Trophoblast cell (in vitro differentiated cells and primary cell): ENCODE measurements around the gene PCP4L1.

Experiments
- DNase-seq, 2 donors: peaks; one replicate each; pipeline ENCODE4 v3.0.0-alpha.2; 2016
- H2AFZ ChIP-seq: 2 replicates; pipeline ENCODE4 v1.6.1; 2013; ENCODE audit warnings: low read length, moderate library complexity, mild to moderate bottlenecking; ENCODE audit not compliant: insufficient read depth, poor library complexity
- H2AK5ac ChIP-seq: 2 replicates; pipeline ENCODE4 v1.6.1; 2013; ENCODE audit warnings: mild to moderate bottlenecking, low read length
- H2BK120ac ChIP-seq: 2 replicates; pipeline ENCODE4 v1.6.1; 2013; ENCODE audit warnings: low read length, mild to moderate bottlenecking, moderate library complexity; ENCODE audit not compliant: insufficient read depth, poor library complexity
- H2BK12ac ChIP-seq: 2 replicates; pipeline ENCODE4 v1.6.1; 2013; ENCODE audit warnings: mild to moderate bottlenecking, low read length, moderate library complexity
- H2BK5ac ChIP-seq: 2 replicates; pipeline ENCODE4 v1.6.1; 2013; ENCODE audit warnings: low read length, low read depth, moderate library complexity, mild to moderate bottlenecking; ENCODE audit not compliant: poor library complexity
- H3K14ac ChIP-seq: 2 replicates; pipeline ENCODE4 v1.6.1; 2013; ENCODE audit warnings: mild to moderate bottlenecking, low read length
- H3K18ac ChIP-seq: 2 replicates; pipeline ENCODE4 v1.6.1; 2013; ENCODE audit warnings: mild to moderate bottlenecking, low read length
- H3K23ac ChIP-seq: 2 replicates; pipeline ENCODE4 v1.6.1; 2013; ENCODE audit warnings: low read length
- H3K27ac ChIP-seq: 2 replicates; pipeline ENCODE4 v1.5.1; 2013; ENCODE audit warnings: low read depth, mild to moderate bottlenecking, inconsistent platforms, low read length, moderate library complexity
- H3K27me3 ChIP-seq: 2 replicates; pipeline ENCODE4 v1.6.1; 2013; ENCODE audit warnings: inconsistent platforms, mild to moderate bottlenecking, low read length, moderate library complexity; ENCODE audit not compliant: insufficient read depth
- H3K36me3 ChIP-seq, 2 experiments: 1 replicate in 1 of 2; 2 replicates in 1 of 2; pipeline ENCODE4 v1.6.1; 2013; ENCODE audit warnings: low read length in 2 of 2, mild to moderate bottlenecking in 2 of 2, moderate library complexity in 1 of 2; ENCODE audit not compliant: insufficient read depth in 2 of 2, control insufficient read depth in 1 of 2
- H3K4ac ChIP-seq: 2 replicates; pipeline ENCODE4 v1.6.1; 2013; ENCODE audit warnings: low read depth, mild to moderate bottlenecking, low read length, moderate library complexity
- H3K4me1 ChIP-seq, 2 experiments: 1 replicate in 1 of 2; 2 replicates in 1 of 2; pipeline ENCODE4 v1.6.1; 2013; ENCODE audit warnings: low read length in 2 of 2, mild to moderate bottlenecking in 2 of 2, moderate library complexity in 1 of 2; ENCODE audit not compliant: insufficient read depth in 2 of 2, control insufficient read depth in 1 of 2
- H3K4me2 ChIP-seq: 2 replicates; pipeline ENCODE4 v1.6.1; 2013; ENCODE audit warnings: inconsistent platforms, mild to moderate bottlenecking, low read length, moderate library complexity
- H3K4me3 ChIP-seq: 2 replicates; pipeline ENCODE4 v1.5.1; 2013; ENCODE audit warnings: mild to moderate bottlenecking, low read depth, low read length, inconsistent platforms
- H3K79me1 ChIP-seq: one replicate; pipeline ENCODE4 v1.6.1; 2013; ENCODE audit warnings: low read length
- H3K79me2 ChIP-seq: 2 replicates; pipeline ENCODE4 v1.6.1; 2013; ENCODE audit warnings: low read length, mild to moderate bottlenecking; ENCODE audit not compliant: control insufficient read depth, insufficient read depth, poor library complexity
- H3K9ac ChIP-seq: 2 replicates; pipeline ENCODE4 v1.6.1; 2013; ENCODE audit warnings: mild to moderate bottlenecking, low read length
- H3K9me3 ChIP-seq: 2 replicates; pipeline ENCODE4 v1.6.1; 2013; ENCODE audit warnings: low read depth, mild to moderate bottlenecking, control low read depth, inconsistent platforms, low read length; ENCODE audit not compliant: insufficient read depth
- H4K12ac ChIP-seq: 2 replicates; pipeline ENCODE4 v1.6.1; 2013; ENCODE audit warnings: low read depth, mild to moderate bottlenecking, low read length, moderate library complexity
- H4K8ac ChIP-seq: 2 replicates; pipeline ENCODE4 v1.6.1; 2013; ENCODE audit warnings: low read depth, mild to moderate bottlenecking, low read length, moderate library complexity
- H4K91ac ChIP-seq: one replicate; pipeline ENCODE4 v1.6.1; 2013; ENCODE audit warnings: low read depth, mild to moderate bottlenecking, low read length, moderate library complexity
- WGBS: extraction: QIAGEN DNeasy Blood & Tissue Kit; methylation state at CpG from one replicate; pipeline ENCODE4 v1.1.7; 2013; ENCODE audit warnings: missing lambda C conversion rate; ENCODE audit not compliant: insufficient read length, insufficient coverage; ENCODE audit errors: extremely low coverage; 5-methylcytosine and 5-hydroxymethylcytosine counted together

PCP4L1 gene

DNA sequence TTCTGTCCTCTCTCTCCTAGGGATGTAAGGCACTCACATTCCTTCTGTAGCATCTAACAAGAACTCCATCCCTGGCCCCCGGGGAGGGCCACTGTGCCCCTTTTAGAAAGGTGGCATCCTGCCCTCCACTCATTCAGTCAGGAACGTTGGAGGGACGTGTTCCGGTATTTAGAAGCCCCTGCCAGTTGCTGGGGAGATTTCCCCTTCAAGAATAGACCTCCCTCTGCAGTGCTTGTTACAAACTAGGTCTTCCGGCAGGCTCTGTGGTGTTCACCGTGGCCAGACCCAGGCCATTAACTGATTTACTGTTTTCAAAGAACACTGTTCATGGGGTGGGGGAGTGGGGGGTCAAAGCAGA, 779 bp downstream of the PCP4L1 start:
- H3K4ac ChIP-seq, result no peak overlapping the region
- no peak overlapping the region for H3K14ac ChIP-seq
- no peaks in the 10 kb centered on the region for H3K79me2 ChIP-seq
- no peak overlapping the region for H4K12ac ChIP-seq
- H2BK120ac ChIP-seq, result no peak overlapping the region
- no peak overlapping the region for H4K8ac ChIP-seq
- H3K27me3 ChIP-seq, result peaks cover 15% of the 10 kb centered on the region
- DNase-seq, result no peak
- no peaks in the 10 kb centered on the region for H3K36me3 ChIP-seq
- peaks cover 5 to 10% of the 10 kb centered on the region in 2 experiments for H3K4me1 ChIP-seq
- H2AK5ac ChIP-seq, result no peak overlapping the region
- H3K79me1 ChIP-seq, result no peaks in the 10 kb centered on the region
- H3K4me3 ChIP-seq, result no peak overlapping the region
- H3K9ac ChIP-seq, result no peak overlapping the region
- H4K91ac ChIP-seq, result no peak overlapping the region
- H3K27ac ChIP-seq, result no peak overlapping the region
- H3K18ac ChIP-seq, result no peak overlapping the region
- H3K4me2 ChIP-seq, result no peak overlapping the region
- no peak overlapping the region for H2BK12ac ChIP-seq
- peaks cover 3% of the 10 kb centered on the region for H3K9me3 ChIP-seq
- H3K23ac ChIP-seq, result no peak overlapping the region
- H2BK5ac ChIP-seq, result no peak overlapping the region
- H2AFZ ChIP-seq, result no peak overlapping the region
- no CpG with 5 or more reads among the region's 6 CpGs for WGBS

GRCh38 chr1:161259765-161260164, 1.2 kb downstream of the PCP4L1 start:
- H3K36me3 ChIP-seq, result no peaks in the 10 kb centered on the region
- H2BK5ac ChIP-seq, result no peak overlapping the region
- H3K4ac ChIP-seq, result no peak overlapping the region
- no peak overlapping the region for H3K14ac ChIP-seq
- H4K8ac ChIP-seq, result no peak overlapping the region
- no peak overlapping the region for H3K23ac ChIP-seq
- H2BK120ac ChIP-seq, result no peak overlapping the region
- WGBS, result no CpG with 5 or more reads among the region's 1 CpG
- no peaks in the 10 kb centered on the region for H3K79me1 ChIP-seq
- H3K4me3 ChIP-seq, result no peak overlapping the region
- H2BK12ac ChIP-seq, result no peak overlapping the region
- H2AFZ ChIP-seq, result no peak overlapping the region
- H3K27ac ChIP-seq, result no peak overlapping the region
- H3K79me2 ChIP-seq, result no peaks in the 10 kb centered on the region
- H4K91ac ChIP-seq, result no peak overlapping the region
- H3K4me2 ChIP-seq, result no peak overlapping the region
- H4K12ac ChIP-seq, result no peak overlapping the region
- peaks cover 3% of the 10 kb centered on the region for H3K9me3 ChIP-seq
- DNase-seq, result peak in 1 of 2 donors; percentile 41
- peaks cover 5 to 10% of the 10 kb centered on the region in 2 experiments for H3K4me1 ChIP-seq
- H3K27me3 ChIP-seq, result peaks cover 15% of the 10 kb centered on the region
- no peak overlapping the region for H2AK5ac ChIP-seq
- no peak overlapping the region for H3K9ac ChIP-seq
- no peak overlapping the region for H3K18ac ChIP-seq

GRCh38 chr1:161260376-161261260, 2.1 kb downstream of the PCP4L1 start:
- Histone ChIP-seq H2BK120ac (no peak overlapping the region), H3K79me1 (no peaks in the 10 kb centered on the region), H3K4me1 (peaks cover 5 to 10% of the 10 kb centered on the region in 2 experiments), H3K4ac (no peak overlapping the region), H3K4me2 (no peak overlapping the region), H4K12ac (no peak overlapping the region), H3K4me3 (no peak overlapping the region), H3K14ac (no peak overlapping the region), H3K27ac (no peak overlapping the region), H3K23ac (no peak overlapping the region), H4K91ac (no peak overlapping the region), H2AFZ (no peak overlapping the region), H2BK5ac (no peak overlapping the region), H3K79me2 (no peaks in the 10 kb centered on the region), H3K36me3 (no peaks in the 10 kb centered on the region), H4K8ac (no peak overlapping the region), H3K18ac (no peak overlapping the region), H3K9ac (no peak overlapping the region), H3K27me3 (peaks cover 15% of the 10 kb centered on the region), H2BK12ac (no peak overlapping the region), H3K9me3 (peaks cover 3% of the 10 kb centered on the region), H2AK5ac (no peak overlapping the region)
- no CpG with 5 or more reads among the region's 9 CpGs for WGBS
- DNase-seq, result no peak

GRCh38 chr1:161261261-161262235, 3.0 kb downstream of the PCP4L1 start:
- no peak overlapping the region for H4K12ac ChIP-seq
- no peak overlapping the region for H3K23ac ChIP-seq
- peaks cover 15% of the 10 kb centered on the region for H3K27me3 ChIP-seq
- H4K91ac ChIP-seq, result no peak overlapping the region
- no peak overlapping the region for H3K18ac ChIP-seq
- H2BK12ac ChIP-seq, result no peak overlapping the region
- H3K36me3 ChIP-seq, result no peaks in the 10 kb centered on the region
- DNase-seq, result no peak
- no peak overlapping the region for H2AK5ac ChIP-seq
- H3K9me3 ChIP-seq, result peaks cover 3% of the 10 kb centered on the region
- no peak overlapping the region for H2AFZ ChIP-seq
- H3K9ac ChIP-seq, result no peak overlapping the region
- H2BK5ac ChIP-seq, result no peak overlapping the region
- no peaks in the 10 kb centered on the region for H3K79me1 ChIP-seq
- no peak overlapping the region for H2BK120ac ChIP-seq
- H3K4me1 ChIP-seq, result peaks cover 5 to 10% of the 10 kb centered on the region in 2 experiments
- H4K8ac ChIP-seq, result no peak overlapping the region
- no peak overlapping the region for H3K27ac ChIP-seq
- no peaks in the 10 kb centered on the region for H3K79me2 ChIP-seq
- no peak overlapping the region for H3K4ac ChIP-seq
- H3K4me3 ChIP-seq, result no peak overlapping the region
- H3K14ac ChIP-seq, result no peak overlapping the region
- no CpG with 5 or more reads among the region's 12 CpGs for WGBS
- no peak overlapping the region for H3K4me2 ChIP-seq
